Kidney (tissue), 14 donors: ENCODE measurements around the gene ANXA11. TPM values are rescaled to one million over a fixed set of nuclear protein-coding genes. Genes with fewer than 3 reads are reported as not detected.

ENCODE experiments used
- DNase-seq, 5 donors: peaks; one replicate each; pipeline ENCODE4 v3.0.0-alpha.2; 2013 to 2020
- FAIRE-seq: peaks from 2 replicates; lab custom pipeline; 2012; peaks lifted over from hg19 to GRCh38; lab: Jason Lieb, UNC
- H3K27ac ChIP-seq, 2 donors: one replicate each; pipeline ENCODE4 v1.7.0; 2013; ENCODE audit warnings: low read depth in 2 of 2, low read length in 2 of 2, inconsistent platforms in 1 of 2
- H3K27me3 ChIP-seq: one replicate; pipeline ENCODE4 v1.7.1; 2013; ENCODE audit warnings: low read length, inconsistent platforms; ENCODE audit not compliant: control insufficient read depth, insufficient read depth
- H3K36me3 ChIP-seq, 3 donors: one replicate each; pipeline versions ENCODE4 v1.7.0 to v1.7.1; 2013; ENCODE audit warnings: low read length in 3 of 3, control low read depth in 1 of 3, inconsistent platforms in 1 of 3; ENCODE audit not compliant: insufficient read depth in 3 of 3, control insufficient read depth in 2 of 3
- H3K4me1 ChIP-seq, 3 donors: one replicate each; pipeline versions ENCODE4 v1.7.0 to v1.7.1; 2013; ENCODE audit warnings: low read length in 3 of 3, inconsistent platforms in 1 of 3, low read depth in 1 of 3; ENCODE audit not compliant: control insufficient read depth in 2 of 3, insufficient read depth in 2 of 3
- H3K4me3 ChIP-seq, 3 donors: one replicate each; pipeline versions ENCODE4 v1.7.0 to v1.8.1; 2013; ENCODE audit warnings: low read length in 3 of 3, control low read depth in 1 of 3, inconsistent platforms in 1 of 3
- H3K9ac ChIP-seq, 3 donors: one replicate each; pipeline versions ENCODE4 v1.7.0 to v1.7.1; 2013; ENCODE audit warnings: low read length in 3 of 3, control low read depth in 1 of 3, inconsistent platforms in 1 of 3
- H3K9me3 ChIP-seq, 3 donors: one replicate each; pipeline versions ENCODE4 v1.7.0 to v1.7.1; 2013; ENCODE audit warnings: low read length in 3 of 3, control low read depth in 1 of 3, inconsistent platforms in 1 of 3; ENCODE audit not compliant: control insufficient read depth in 2 of 3, insufficient read depth in 1 of 3
- CTCF ChIP-seq: IDR thresholded peaks from 3 replicates; pipeline ENCODE4 v1.5.1; 2012; ENCODE audit warnings: mild to moderate bottlenecking, moderate library complexity, borderline replicate concordance; ENCODE audit not compliant: insufficient read depth; ENCODE audit errors: extremely low read depth
- intact Hi-C: fragments of 100-400 bp; cut with DNase I; formaldehyde crosslinking; loops from one replicate; pipeline ENCODE4 v1.11.1; 2022
- polyA plus RNA-seq: library from polyadenylated mRNA; stranded (reverse); fragments of 350-450 nt; fragmentation: Illumina TruSeq; extraction: RNeasy Lipid Tissue Mini Kit (QIAGEN cat#74804); gene quantifications from one replicate; pipeline ENCODE4 v1.2.3, GENCODE V29; 2014; ENCODE audit warnings: low read depth, low replicate concordance; ENCODE audit not compliant: insufficient read depth
- total RNA-seq: library from RNA; stranded (reverse); fragmentation: NEBNext Ultra II Directional; extraction: Animal tissue kit (Norgen Biotek cat#: 25700); gene quantifications from one replicate; pipeline ENCODE4 v1.2.1, GENCODE V29; 2021
- donor health status: control.
- donor health status: control.
- donor health status: control.
- donor health status: control.
- donor health status: control.
- donor health status: DM: yes; HTN: yes; CAD: no.
- donor health status: Normal renal cell carcinoma (clear cell type).

Gene ANXA11
- total and polyA plus RNA-seq, 2 donors from 2014 or later = 435 to 543 TPM

DNA sequence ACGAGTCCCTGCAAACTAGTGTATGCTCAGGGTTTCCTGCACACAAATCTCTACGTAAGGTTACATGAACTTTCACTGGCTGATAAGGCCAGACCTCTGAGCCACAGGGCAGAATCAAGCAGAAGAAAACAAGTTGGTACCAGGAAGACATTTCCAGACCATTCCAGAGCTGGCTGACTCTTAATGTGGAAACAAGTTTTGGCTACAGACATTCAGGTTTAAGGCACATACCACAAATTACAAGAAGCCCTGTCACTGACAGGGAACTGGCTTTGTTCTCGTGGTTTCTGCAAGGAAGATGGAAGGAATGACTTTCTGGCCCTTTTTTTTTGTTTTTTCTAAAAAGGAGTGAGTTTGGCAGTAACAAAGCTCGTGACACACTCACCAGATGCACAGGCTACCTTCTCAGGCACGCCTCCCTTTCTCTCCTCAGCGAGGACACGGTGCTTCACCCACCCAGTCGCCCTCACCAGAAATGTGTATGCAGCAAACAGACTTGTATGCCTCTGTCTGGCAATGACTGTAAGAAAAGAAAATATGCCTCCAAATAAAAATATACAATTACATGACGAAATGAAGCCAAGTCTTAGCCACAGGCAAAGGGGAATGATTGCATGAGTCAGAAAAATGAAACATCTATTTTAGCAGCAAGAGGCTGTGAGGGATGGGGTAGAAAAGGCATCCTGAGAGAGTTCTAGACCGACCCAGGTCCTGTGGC lies 50.2 kb downstream of the ANXA11 start:
- H3K9ac ChIP-seq = no peak overlapping the region
- H3K9me3 ChIP-seq = no peaks in the 10 kb centered on the region
- no peak overlapping the region for H3K4me3 ChIP-seq
- FAIRE-seq (no peak), DNase-seq (peak in 1 of 5 donors; percentile 33)
- peak overlapping the region; percentile 52 to 80 for H3K27ac ChIP-seq
- H3K36me3 ChIP-seq = peaks cover 0 to 61% (median 31%) of the 10 kb centered on the region in 3 donors
- no peaks in the 10 kb centered on the region for H3K27me3 ChIP-seq
- peaks cover 0 to 23% (median 13%) of the 10 kb centered on the region in 3 donors for H3K4me1 ChIP-seq
- no peak for TF ChIP-seq CTCF
- intact Hi-C loops = loop anchor here (10.0 kb wide), 1 partner anchor 50 kb away; the partner anchor contains the start of gene ANXA11

DNA sequence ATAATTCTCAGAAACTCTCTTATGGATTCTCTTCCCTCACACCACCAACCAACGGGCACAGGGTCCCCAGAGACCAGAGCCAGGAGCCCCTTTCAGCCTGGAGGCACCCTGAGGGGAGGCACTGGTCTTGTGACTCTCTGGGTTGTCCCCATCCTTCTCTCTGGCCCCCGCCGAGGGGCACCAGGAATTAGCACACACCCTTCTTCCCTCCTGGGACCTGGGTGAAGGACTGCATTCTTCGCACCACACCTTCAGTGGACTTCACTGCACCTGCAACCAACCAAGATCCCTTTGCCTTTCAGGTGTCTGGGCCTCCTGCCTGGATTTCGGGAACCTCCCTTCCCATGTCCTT lies 50.7 kb downstream of the ANXA11 start:
- Histone ChIP-seq H3K9ac (no peak overlapping the region), H3K4me3 (no peak overlapping the region), H3K27me3 (no peaks in the 10 kb centered on the region), H3K9me3 (peaks cover 0 to 1% (median 0%) of the 10 kb centered on the region in 3 donors), H3K4me1 (peaks cover 0 to 21% (median 13%) of the 10 kb centered on the region in 3 donors), H3K36me3 (peaks cover 0 to 55% (median 30%) of the 10 kb centered on the region in 3 donors), H3K27ac (peak overlapping the region; percentile 52 to 80)
- intact Hi-C loops = loop anchor here (10.0 kb wide), 1 partner anchor 50 kb away; the partner anchor contains the start of gene ANXA11
- FAIRE-seq (no peak), DNase-seq (peak in 1 of 5 donors; percentile 59)
- TF ChIP-seq CTCF = no peak

GRCh38 chr10:80153460-80153859 lies 51.9 kb downstream of the ANXA11 start:
- peak overlapping the region in 1 of 2 donors; percentile 49 for H3K27ac ChIP-seq
- DNase-seq = peak in 1 of 5 donors; percentile 34
- intact Hi-C loops = loop anchor here (10.0 kb wide), 1 partner anchor 51 kb away; the partner anchor contains the start of gene ANXA11
- no peak for TF ChIP-seq CTCF
- H3K9me3 ChIP-seq = peaks cover 0 to 11% (median 0%) of the 10 kb centered on the region in 3 donors
- no peak overlapping the region for H3K4me3 ChIP-seq
- peaks cover 0 to 62% (median 28%) of the 10 kb centered on the region in 3 donors for H3K36me3 ChIP-seq
- no peak for FAIRE-seq
- H3K9ac ChIP-seq = no peak overlapping the region
- H3K4me1 ChIP-seq = peaks cover 0 to 13% (median 12%) of the 10 kb centered on the region in 3 donors
- no peaks in the 10 kb centered on the region for H3K27me3 ChIP-seq
